DND-41 (cell line): Measurements from ENCODE around the gene NR2F1.

ENCODE experiments used
- ATAC-seq: fragments of 200-7000 bp; cut with Tn5 transposase; 3 replicates; pipeline ENCODE4 v1.9.1; 2021; ENCODE audit warnings: low read depth; ENCODE audit not compliant: insufficient read depth
- DNase-seq: peaks from one replicate; pipeline ENCODE4 v3.0.0-alpha.2; 2020
- H2AFZ ChIP-seq: 2 replicates; pipeline ENCODE4 v1.6.0; 2012; ENCODE audit warnings: low read depth, low read length
- H3K27ac ChIP-seq: 2 replicates; pipeline ENCODE4 v1.5.1; 2012; ENCODE audit warnings: low read length, inconsistent platforms
- H3K27me3 ChIP-seq: fragments of 200-600 bp; sonication (generic); 2 replicates; pipeline ENCODE4 v1.6.0; 2012; ENCODE audit warnings: low read length, mild to moderate bottlenecking, inconsistent platforms; ENCODE audit not compliant: insufficient read depth, poor library complexity
- H3K36me3 ChIP-seq: 2 replicates; pipeline ENCODE4 v1.5.1; 2012; ENCODE audit warnings: low read length, inconsistent platforms; ENCODE audit not compliant: insufficient read depth
- H3K4me1 ChIP-seq: 2 replicates; pipeline ENCODE4 v1.5.1; 2012; ENCODE audit warnings: mild to moderate bottlenecking, low read length; ENCODE audit not compliant: insufficient read depth
- H3K4me2 ChIP-seq: 2 replicates; pipeline ENCODE4 v1.6.0; 2012; ENCODE audit warnings: mild to moderate bottlenecking, moderate library complexity, low read length, inconsistent platforms; ENCODE audit not compliant: insufficient read depth
- H3K4me3 ChIP-seq, 2 experiments: fragments of 200-600 bp in 1 of 2; shearing (Covaris generic) in 1 of 2; 2 replicates each; pipeline ENCODE4 v1.5.1; 2012 to 2016; ENCODE audit warnings: inconsistent platforms in 2 of 2, low read length in 2 of 2, mild to moderate bottlenecking in 2 of 2, low read depth in 1 of 2, moderate library complexity in 1 of 2
- H3K79me2 ChIP-seq: 2 replicates; pipeline ENCODE4 v1.6.0; 2012; ENCODE audit warnings: low read length, inconsistent platforms; ENCODE audit not compliant: insufficient read depth
- H3K9ac ChIP-seq: 2 replicates; pipeline ENCODE4 v1.6.0; 2012; ENCODE audit warnings: low read depth, mild to moderate bottlenecking, inconsistent platforms, low read length, moderate library complexity
- H3K9me3 ChIP-seq: 2 replicates; pipeline ENCODE4 v1.5.1; 2012; ENCODE audit warnings: low read length, moderate library complexity, mild to moderate bottlenecking, inconsistent platforms; ENCODE audit not compliant: insufficient read depth, severe bottlenecking
- H4K20me1 ChIP-seq: 2 replicates; pipeline ENCODE4 v1.6.0; 2012; ENCODE audit warnings: low read length; ENCODE audit not compliant: insufficient read depth
- CTCF ChIP-seq: IDR thresholded peaks from 2 replicates; pipeline ENCODE4 v1.5.1; 2012; ENCODE audit warnings: borderline replicate concordance, low read length, moderate library complexity, mild to moderate bottlenecking; ENCODE audit not compliant: poor library complexity, severe bottlenecking; ENCODE audit errors: extremely low read depth
- EZH2 ChIP-seq: IDR thresholded peaks from 3 replicates; pipeline ENCODE4 v1.6.1; 2012; ENCODE audit warnings: borderline replicate concordance, low read depth, mild to moderate bottlenecking, moderate library complexity, low read length, inconsistent platforms; ENCODE audit not compliant: severe bottlenecking

Gene NR2F1

GRCh38 chr5:93632327-93632726, 49.3 kb downstream of the NR2F1 start:
- TF ChIP-seq CTCF = no peak
- no peak for TF ChIP-seq EZH2
- no peaks in the 10 kb centered on the region for H3K36me3 ChIP-seq
- no peaks in the 10 kb centered on the region for H3K4me1 ChIP-seq
- ATAC-seq = no peak
- H3K4me2 ChIP-seq = no peak overlapping the region
- H3K4me3 ChIP-seq = no peak overlapping the region
- DNase-seq = no peak
- no peaks in the 10 kb centered on the region for H4K20me1 ChIP-seq
- H3K9ac ChIP-seq = no peak overlapping the region
- no peaks in the 10 kb centered on the region for H3K79me2 ChIP-seq
- H3K9me3 ChIP-seq = no peaks in the 10 kb centered on the region
- H2AFZ ChIP-seq = no peak overlapping the region
- no peaks in the 10 kb centered on the region for H3K27me3 ChIP-seq
- H3K27ac ChIP-seq = no peak overlapping the region

- H3K9ac ChIP-seq = no peak overlapping the region
- no peaks in the 10 kb centered on the region for H3K9me3 ChIP-seq
- DNase-seq (no peak), ATAC-seq (no peak)
- no peak overlapping the region for H3K27ac ChIP-seq
- H4K20me1 ChIP-seq = no peaks in the 10 kb centered on the region
- H3K4me1 ChIP-seq = no peaks in the 10 kb centered on the region
- TF ChIP-seq EZH2 = no peak
- TF ChIP-seq CTCF = no peak
- H3K79me2 ChIP-seq = no peaks in the 10 kb centered on the region
- no peaks in the 10 kb centered on the region for H3K27me3 ChIP-seq
- H3K4me3 ChIP-seq = no peak overlapping the region
- H3K36me3 ChIP-seq = no peaks in the 10 kb centered on the region
- no peak overlapping the region for H2AFZ ChIP-seq
- H3K4me2 ChIP-seq = no peak overlapping the region
These were observed 53.0 kb downstream of the NR2F1 start for GRCh38 chr5:93635991-93636390.

GRCh38 chr5:93636837-93637236, 53.8 kb downstream of the NR2F1 start:
- H3K9me3 ChIP-seq = no peaks in the 10 kb centered on the region
- no peaks in the 10 kb centered on the region for H3K4me1 ChIP-seq
- no peak overlapping the region for H3K4me2 ChIP-seq
- ATAC-seq (no peak), DNase-seq (no peak)
- no peak overlapping the region for H2AFZ ChIP-seq
- H3K79me2 ChIP-seq = no peaks in the 10 kb centered on the region
- no peak overlapping the region for H3K27ac ChIP-seq
- H3K27me3 ChIP-seq = no peaks in the 10 kb centered on the region
- H3K4me3 ChIP-seq = no peak overlapping the region
- no peaks in the 10 kb centered on the region for H3K36me3 ChIP-seq
- no peaks in the 10 kb centered on the region for H4K20me1 ChIP-seq
- TF ChIP-seq CTCF (no peak), EZH2 (no peak)
- H3K9ac ChIP-seq = no peak overlapping the region

- H4K20me1 ChIP-seq = no peaks in the 10 kb centered on the region
- TF ChIP-seq EZH2 (no peak), CTCF (no peak)
- H3K27me3 ChIP-seq = no peaks in the 10 kb centered on the region
- no peak overlapping the region for H3K4me2 ChIP-seq
- no peak overlapping the region for H3K9ac ChIP-seq
- no peaks in the 10 kb centered on the region for H3K4me1 ChIP-seq
- H3K36me3 ChIP-seq = no peaks in the 10 kb centered on the region
- DNase-seq (no peak), ATAC-seq (no peak)
- H3K9me3 ChIP-seq = no peaks in the 10 kb centered on the region
- no peak overlapping the region for H3K27ac ChIP-seq
- H3K79me2 ChIP-seq = no peaks in the 10 kb centered on the region
- no peak overlapping the region for H3K4me3 ChIP-seq
- no peak overlapping the region for H2AFZ ChIP-seq
These were observed 54.7 kb downstream of the NR2F1 start for GRCh38 chr5:93637697-93638096.
